Osteoblast (primary cell): ENCODE measurements around the gene PPM1L. TPM values are rescaled to one million over a fixed set of nuclear protein-coding genes. Genes with fewer than 3 reads are reported as not detected.

Experiments
- DNase-seq: peaks from one replicate; pipeline ENCODE4 v3.0.0; 2011; ENCODE audit warnings: low spot score, mixed read lengths; ENCODE audit not compliant: insufficient read length; ENCODE audit errors: missing footprints
- H2AFZ ChIP-seq: 2 replicates; pipeline ENCODE4 v1.6.0; 2011; ENCODE audit warnings: mild to moderate bottlenecking, low read length
- H3K27ac ChIP-seq: 2 replicates; pipeline ENCODE4 v1.5.1; 2011; ENCODE audit warnings: mild to moderate bottlenecking, low read depth, low read length, moderate library complexity
- H3K27me3 ChIP-seq: 2 replicates; pipeline ENCODE4 v1.6.0; 2012; ENCODE audit warnings: mild to moderate bottlenecking, control low read depth, inconsistent platforms, low read length, moderate library complexity; ENCODE audit not compliant: insufficient read depth
- H3K36me3 ChIP-seq: 2 replicates; pipeline ENCODE4 v1.5.1; 2011; ENCODE audit warnings: mild to moderate bottlenecking, low read length, control low read depth, moderate library complexity; ENCODE audit not compliant: insufficient read depth
- H3K4me1 ChIP-seq: 2 replicates; pipeline ENCODE4 v1.5.1; 2011; ENCODE audit warnings: mild to moderate bottlenecking, low read length, control low read depth, moderate library complexity; ENCODE audit not compliant: insufficient read depth
- H3K4me2 ChIP-seq: 2 replicates; pipeline ENCODE4 v1.6.0; 2011; ENCODE audit warnings: mild to moderate bottlenecking, low read length; ENCODE audit not compliant: insufficient read depth
- H3K4me3 ChIP-seq: fragments of 200-600 bp; sonication (generic); 3 replicates; pipeline ENCODE4 v1.5.1; 2012; ENCODE audit warnings: mild to moderate bottlenecking, low read length, inconsistent platforms; ENCODE audit not compliant: insufficient read depth
- H3K79me2 ChIP-seq: 2 replicates; pipeline ENCODE4 v1.6.0; 2012; ENCODE audit warnings: mild to moderate bottlenecking, low read length, control low read depth, inconsistent platforms; ENCODE audit not compliant: insufficient read depth
- H3K9me3 ChIP-seq: 2 replicates; pipeline ENCODE4 v1.5.1; 2011; ENCODE audit warnings: low read depth, low read length, control low read depth
- H4K20me1 ChIP-seq: 2 replicates; pipeline ENCODE4 v1.6.0; 2012; ENCODE audit warnings: mild to moderate bottlenecking, low read length, control low read depth; ENCODE audit not compliant: insufficient read depth
- total RNA-seq: library from RNA; depleted of rRNA; stranded (reverse); fragments of >200 nt; gene quantifications from 2 replicates; pipeline ENCODE4 v1.2.3, GENCODE V29; 2012
- TF ChIP-seq, protein P1 (sequence below): IDR thresholded peaks from 2 replicates; pipeline ENCODE4 v1.5.1; 2011; ENCODE audit warnings: mild to moderate bottlenecking, low read depth, low read length, moderate library complexity; ENCODE audit errors: extremely low read depth

PPM1L gene
- total RNA-seq, 1 donor, result 4.3 TPM

DNA sequence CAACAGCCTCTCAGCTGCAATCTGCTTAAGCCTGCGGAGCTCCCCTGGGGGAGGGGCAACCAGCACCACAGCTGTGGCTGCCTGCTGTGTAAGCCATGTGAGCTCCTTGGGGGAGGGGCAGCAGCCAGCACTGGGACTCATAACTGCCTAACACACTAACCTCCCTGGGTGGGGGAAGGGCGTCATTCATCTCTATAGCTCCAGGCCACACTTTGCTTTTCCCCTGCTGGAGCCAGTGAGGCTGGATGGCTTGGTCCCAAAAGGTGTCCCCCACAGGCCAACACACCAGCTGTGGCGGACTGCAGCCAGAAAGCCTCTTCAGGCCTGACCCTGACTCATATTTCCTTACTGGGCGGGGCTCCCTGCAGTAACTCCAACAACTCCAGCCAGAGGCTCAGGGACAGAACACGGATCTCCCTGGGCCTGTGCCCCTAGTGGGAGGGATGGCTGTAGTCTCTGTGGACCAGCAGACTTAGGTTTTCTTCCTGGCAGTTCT lies 129.8 kb downstream of the PPM1L start:
- Histone ChIP-seq H3K27ac (no peak overlapping the region), H3K27me3 (no peaks in the 10 kb centered on the region), H3K36me3 (no peaks in the 10 kb centered on the region), H3K9me3 (no peaks in the 10 kb centered on the region), H3K4me1 (no peaks in the 10 kb centered on the region), H3K4me2 (no peak overlapping the region), H4K20me1 (no peaks in the 10 kb centered on the region), H2AFZ (no peak overlapping the region), H3K79me2 (no peaks in the 10 kb centered on the region), H3K4me3 (no peak overlapping the region)
- DNase-seq, result no peak
- TF ChIP-seq, protein P1, sequence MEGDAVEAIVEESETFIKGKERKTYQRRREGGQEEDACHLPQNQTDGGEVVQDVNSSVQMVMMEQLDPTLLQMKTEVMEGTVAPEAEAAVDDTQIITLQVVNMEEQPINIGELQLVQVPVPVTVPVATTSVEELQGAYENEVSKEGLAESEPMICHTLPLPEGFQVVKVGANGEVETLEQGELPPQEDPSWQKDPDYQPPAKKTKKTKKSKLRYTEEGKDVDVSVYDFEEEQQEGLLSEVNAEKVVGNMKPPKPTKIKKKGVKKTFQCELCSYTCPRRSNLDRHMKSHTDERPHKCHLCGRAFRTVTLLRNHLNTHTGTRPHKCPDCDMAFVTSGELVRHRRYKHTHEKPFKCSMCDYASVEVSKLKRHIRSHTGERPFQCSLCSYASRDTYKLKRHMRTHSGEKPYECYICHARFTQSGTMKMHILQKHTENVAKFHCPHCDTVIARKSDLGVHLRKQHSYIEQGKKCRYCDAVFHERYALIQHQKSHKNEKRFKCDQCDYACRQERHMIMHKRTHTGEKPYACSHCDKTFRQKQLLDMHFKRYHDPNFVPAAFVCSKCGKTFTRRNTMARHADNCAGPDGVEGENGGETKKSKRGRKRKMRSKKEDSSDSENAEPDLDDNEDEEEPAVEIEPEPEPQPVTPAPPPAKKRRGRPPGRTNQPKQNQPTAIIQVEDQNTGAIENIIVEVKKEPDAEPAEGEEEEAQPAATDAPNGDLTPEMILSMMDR, result no peak

DNA sequence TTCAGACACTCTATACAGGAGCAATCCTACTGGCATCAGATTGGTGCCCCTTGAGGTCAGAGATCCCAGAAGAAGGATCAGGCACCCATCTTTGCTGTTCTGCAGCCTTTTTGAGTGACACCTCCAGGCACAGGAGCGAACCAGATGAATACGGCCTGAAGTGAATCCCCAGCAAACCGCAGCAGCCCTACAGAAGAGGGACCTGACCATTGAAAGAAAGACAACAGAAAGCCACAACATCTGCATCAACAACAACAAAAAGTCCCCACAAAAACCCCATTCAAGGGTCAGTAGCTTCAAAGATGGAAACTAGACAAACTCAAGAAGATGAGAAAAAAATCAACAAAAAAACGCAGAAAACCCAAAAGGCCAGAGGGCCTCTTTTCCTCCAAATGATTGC lies 130.4 kb downstream of the PPM1L start:
- no peaks in the 10 kb centered on the region for H3K79me2 ChIP-seq

DNA sequence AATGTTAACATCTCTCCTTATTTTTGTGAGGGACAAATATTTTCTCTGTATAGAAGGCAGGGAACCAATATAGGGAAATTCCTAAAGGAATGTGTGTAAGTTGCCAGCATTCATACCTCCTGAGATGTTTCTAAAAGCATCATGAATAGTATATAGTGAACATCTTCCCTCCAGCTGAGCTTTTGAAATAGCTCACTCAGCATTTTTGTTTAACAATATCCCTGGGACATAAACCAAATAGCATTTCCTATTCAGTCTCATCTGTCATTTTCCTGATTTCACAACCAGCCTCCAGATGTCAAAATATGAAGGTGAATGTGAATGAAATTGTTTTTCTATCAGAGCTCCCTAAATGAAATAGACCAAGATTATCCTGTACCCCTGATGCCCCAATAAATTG lies 137.2 kb downstream of the PPM1L start:
- Histone ChIP-seq H3K4me2 (no peak overlapping the region), H2AFZ (no peak overlapping the region), H4K20me1 (no peaks in the 10 kb centered on the region), H3K9me3 (no peaks in the 10 kb centered on the region), H3K27me3 (no peaks in the 10 kb centered on the region), H3K27ac (no peak overlapping the region), H3K79me2 (no peaks in the 10 kb centered on the region), H3K36me3 (no peaks in the 10 kb centered on the region), H3K4me1 (no peaks in the 10 kb centered on the region), H3K4me3 (no peak overlapping the region)
- TF ChIP-seq, protein P1, result no peak
- no peak for DNase-seq

More for the DNA sequence above, 130.4 kb downstream of the PPM1L start:
- Histone ChIP-seq H3K27ac (no peak overlapping the region), H3K4me2 (no peak overlapping the region), H3K9me3 (no peaks in the 10 kb centered on the region), H3K27me3 (no peaks in the 10 kb centered on the region), H3K36me3 (no peaks in the 10 kb centered on the region), H3K4me3 (no peak overlapping the region), H4K20me1 (no peaks in the 10 kb centered on the region), H2AFZ (no peak overlapping the region), H3K4me1 (no peaks in the 10 kb centered on the region)
- DNase-seq, result peak; percentile 49
- TF ChIP-seq, protein P1, result no peak

DNA sequence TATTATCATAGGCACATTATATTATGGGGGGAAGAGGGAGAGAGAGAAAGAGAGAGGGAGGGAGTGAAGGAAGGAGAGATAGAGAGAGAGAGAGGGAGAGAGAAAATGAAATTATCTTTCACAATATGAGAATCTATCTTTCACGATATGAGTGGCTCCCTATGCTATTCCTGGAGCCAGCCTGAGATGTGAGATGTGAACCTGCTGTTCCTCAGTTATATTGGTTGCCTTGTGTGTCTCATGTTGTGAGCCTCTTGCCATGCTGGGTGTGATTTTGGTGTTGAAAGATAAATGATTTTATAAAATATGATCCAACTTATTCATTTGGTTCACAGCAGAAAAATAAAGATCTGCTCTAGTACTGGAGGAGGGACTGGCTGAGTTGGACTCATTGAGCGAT lies 148.7 kb downstream of the PPM1L start:
- Histone ChIP-seq H3K4me3 (no peak overlapping the region), H3K9me3 (no peaks in the 10 kb centered on the region), H4K20me1 (no peaks in the 10 kb centered on the region), H3K79me2 (no peaks in the 10 kb centered on the region), H3K36me3 (no peaks in the 10 kb centered on the region), H3K27ac (no peak overlapping the region), H3K4me2 (no peak overlapping the region), H2AFZ (no peak overlapping the region), H3K27me3 (no peaks in the 10 kb centered on the region), H3K4me1 (no peaks in the 10 kb centered on the region)
- TF ChIP-seq, protein P1, result no peak
- DNase-seq, result no peak
